ENCODE data around the gene TRIM38.
"Not testable (repeated sequence)": the region's sequence is repeated elsewhere in the genome, so short reads cannot be mapped to it uniquely, and the experiment has no call there.

Gene TRIM38

DNA sequence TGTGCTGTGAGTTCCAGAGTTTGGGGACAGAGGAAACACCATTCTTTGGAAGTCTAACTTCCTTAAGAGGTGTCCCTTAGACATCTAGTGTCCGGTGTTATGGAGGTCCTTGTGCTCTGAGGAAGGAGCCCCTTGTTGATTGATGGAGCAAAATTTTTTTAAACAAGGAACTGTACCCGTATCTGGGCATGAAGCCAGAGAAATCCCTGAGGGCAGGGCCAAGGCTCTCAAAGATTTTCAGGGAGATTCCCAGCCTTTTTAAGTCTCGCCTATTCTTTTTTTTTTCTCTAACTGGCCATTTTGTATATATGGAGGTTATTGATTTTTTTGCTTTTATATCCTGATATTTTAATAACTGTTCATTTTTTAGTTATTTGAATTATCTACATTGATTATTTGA lies 45.9 kb downstream of the TRIM38 start:
- no peak for DNase-seq

GRCh38 chr6:26009817-26010216 lies 47.2 kb downstream of the TRIM38 start:
- no peak for DNase-seq

DNA sequence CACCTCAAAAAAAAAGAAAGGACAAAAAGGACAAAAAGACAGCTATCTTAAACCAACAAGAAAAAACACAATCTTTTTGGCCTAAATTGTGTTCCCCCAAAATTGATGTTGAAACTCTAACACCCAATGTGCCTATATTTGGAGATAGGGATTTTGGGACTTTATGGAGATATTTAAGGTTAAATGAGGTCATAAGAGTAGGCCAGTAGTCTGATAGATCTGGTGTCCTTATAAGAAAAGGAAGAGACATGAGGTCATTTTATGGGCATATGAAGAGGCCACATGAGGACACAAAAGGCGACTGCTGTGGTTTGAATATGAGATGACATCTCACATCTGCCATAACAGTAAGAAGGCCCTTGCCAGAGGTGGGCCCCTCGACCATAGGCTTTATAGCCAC lies 49.5 kb downstream of the TRIM38 start:
- no peak for DNase-seq

- DNase-seq: not testable (repeated sequence)
Measured at GRCh38 chr6:26014386-26014785, 51.8 kb downstream of the TRIM38 start.

- no peak for DNase-seq
Measured at GRCh38 chr6:26016245-26016962, 53.8 kb downstream of the TRIM38 start.

DNA sequence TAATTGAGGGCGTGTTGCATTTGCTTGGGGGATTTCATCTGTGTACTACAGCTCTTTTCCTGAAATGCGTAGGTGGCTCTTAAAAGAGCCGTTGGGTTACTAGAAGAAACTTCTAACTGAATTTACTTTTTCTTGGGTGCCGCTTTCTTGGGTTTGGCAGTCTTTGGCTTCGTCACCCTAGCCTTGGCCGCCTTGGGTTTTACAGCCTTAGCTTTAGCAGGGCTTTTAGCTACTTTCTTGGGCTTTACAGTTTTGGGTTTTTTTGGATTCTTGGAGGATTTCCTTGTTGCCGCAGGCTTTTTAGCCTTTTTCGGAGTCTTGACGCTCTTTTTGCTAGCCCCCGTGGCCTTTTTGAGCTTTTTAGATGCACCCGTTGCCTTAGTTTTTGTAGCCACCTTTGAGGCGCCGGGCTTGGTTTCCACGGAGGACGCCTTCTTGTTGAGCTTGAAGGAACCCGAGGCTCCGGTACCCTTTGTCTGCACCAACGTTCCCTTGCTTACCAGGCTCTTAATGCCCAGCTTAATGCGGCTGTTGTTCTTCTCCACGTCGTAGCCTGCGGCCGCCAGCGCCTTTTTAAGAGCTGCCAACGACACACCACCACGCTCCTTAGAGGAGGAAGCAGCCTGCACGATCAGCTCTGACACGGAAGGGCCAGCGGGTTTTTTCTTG lies 54.5 kb downstream of the TRIM38 start:
- DNase-seq: no peak

GRCh38 chr6:26017632-26017966 lies 55.0 kb downstream of the TRIM38 start:
- DNase-seq: no peak

GRCh38 chr6:26019261-26019830 lies 56.7 kb downstream of the TRIM38 start:
- no peak for DNase-seq

- DNase-seq: no peak
Measured at GRCh38 chr6:26019967-26020328, 57.3 kb downstream of the TRIM38 start.

- DNase-seq: no peak
Measured at GRCh38 chr6:26020329-26021000, 57.9 kb downstream of the TRIM38 start.

DNA sequence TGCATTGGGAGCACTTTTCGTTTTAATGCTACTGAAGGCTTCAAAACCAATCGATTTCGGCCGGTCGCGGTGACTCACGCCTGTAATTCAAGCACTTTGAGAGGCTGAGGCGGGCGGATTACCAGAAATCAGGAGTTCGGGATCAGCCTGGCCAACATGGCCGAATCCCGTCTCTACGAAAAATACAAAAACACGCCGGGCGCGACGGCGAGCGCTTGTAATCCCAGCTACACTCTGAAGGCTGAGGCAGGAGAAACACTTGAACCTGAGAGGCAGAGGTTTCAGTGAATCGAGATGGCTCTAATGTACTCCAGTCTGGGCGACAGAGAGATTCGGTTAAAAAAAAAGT lies 58.4 kb downstream of the TRIM38 start:
- DNase-seq: no peak

GRCh38 chr6:26021350-26022131 lies 58.9 kb downstream of the TRIM38 start:
- peak; percentile 92 for DNase-seq

GRCh38 chr6:26022132-26022472 lies 59.5 kb downstream of the TRIM38 start:
- DNase-seq: no peak

DNA sequence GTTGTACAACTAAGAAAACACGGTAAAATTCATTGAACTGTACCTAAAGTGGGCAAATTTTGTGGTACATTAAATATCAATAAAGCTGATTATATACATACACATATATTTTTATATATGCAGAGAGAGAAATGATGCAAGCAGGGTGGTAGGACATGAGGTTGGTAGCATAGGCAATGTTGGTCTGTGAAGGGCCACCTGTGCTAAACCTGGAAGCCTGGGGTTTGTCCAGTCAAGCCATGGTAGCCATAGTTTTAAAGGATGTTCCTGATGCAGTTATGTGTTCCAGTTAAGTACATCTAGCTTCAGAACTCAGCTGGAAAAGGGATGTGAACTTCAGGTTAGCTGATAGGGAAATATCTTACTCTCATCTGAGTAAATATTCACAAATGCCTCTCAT lies 60.1 kb downstream of the TRIM38 start:
- no peak for DNase-seq

- no peak for DNase-seq
Measured at GRCh38 chr6:26024651-26025046, 62.0 kb downstream of the TRIM38 start.

DNA sequence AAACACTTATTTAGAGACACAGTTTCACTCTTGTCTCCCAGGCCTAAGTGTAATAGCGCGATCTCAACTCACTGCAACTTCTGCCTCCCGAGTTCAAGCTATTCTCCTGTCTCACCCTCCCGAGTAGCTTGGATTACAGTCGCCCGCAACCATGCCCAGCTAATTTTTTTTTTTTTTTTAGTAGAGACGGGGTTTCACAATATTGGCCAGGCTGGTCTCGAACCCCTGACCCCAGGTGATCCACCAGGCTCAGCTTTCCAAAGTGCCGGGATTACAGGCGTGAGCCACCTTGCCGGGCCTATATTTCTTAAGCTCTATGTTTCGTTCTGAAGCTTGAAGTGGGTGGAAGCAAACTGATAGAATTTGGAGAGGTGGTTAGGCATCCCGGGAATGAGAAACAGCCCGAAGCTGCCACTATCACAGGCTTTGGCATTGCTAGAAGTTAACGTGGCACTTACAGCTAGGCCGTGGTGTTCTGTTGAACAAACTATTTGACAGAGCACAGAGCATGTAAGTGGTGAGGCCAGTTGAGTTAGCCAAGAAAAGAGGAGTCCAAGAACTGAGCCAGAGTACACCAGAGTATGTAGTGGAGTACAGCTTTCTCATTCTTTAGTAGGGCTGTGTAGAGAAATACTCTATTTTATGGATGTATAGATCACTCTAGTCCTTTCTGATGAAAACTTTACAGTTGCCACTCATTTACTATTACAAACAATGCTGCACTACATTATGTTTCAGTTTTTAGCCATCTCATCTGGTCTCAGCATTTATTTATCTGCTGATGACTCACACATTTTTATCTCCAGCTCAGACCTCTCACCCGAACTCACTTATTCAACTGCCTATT lies 62.7 kb downstream of the TRIM38 start:
- no peak for DNase-seq

- DNase-seq: peak; percentile 91
Measured at GRCh38 chr6:26025894-26026832, 63.6 kb downstream of the TRIM38 start.

DNA sequence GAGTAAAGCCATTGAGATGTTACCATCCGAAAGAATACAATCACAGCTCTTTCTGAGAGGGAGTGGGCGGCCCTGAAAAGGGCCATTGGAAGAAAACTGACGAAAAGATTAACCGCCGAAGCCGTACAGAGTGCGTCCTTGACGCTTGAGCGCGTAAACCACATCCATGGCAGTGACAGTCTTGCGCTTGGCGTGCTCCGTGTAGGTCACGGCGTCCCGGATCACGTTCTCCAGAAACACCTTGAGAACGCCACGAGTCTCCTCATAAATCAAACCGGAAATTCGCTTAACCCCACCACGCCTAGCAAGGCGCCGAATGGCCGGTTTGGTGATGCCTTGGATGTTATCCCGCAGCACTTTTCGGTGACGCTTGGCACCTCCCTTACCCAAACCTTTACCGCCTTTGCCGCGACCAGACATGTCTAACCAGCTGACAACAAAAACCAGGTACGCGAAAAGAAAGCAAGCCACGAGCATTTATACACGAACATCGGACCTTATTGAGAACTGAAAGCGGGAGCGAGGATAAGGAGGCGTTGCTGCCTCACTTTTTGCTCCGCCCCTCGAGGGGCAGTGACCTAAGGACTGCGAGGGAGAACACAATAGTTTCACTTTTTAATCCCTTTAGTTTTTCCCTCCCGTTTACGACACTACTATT lies 64.4 kb downstream of the TRIM38 start:
- peak; percentile 90 for DNase-seq

DNA sequence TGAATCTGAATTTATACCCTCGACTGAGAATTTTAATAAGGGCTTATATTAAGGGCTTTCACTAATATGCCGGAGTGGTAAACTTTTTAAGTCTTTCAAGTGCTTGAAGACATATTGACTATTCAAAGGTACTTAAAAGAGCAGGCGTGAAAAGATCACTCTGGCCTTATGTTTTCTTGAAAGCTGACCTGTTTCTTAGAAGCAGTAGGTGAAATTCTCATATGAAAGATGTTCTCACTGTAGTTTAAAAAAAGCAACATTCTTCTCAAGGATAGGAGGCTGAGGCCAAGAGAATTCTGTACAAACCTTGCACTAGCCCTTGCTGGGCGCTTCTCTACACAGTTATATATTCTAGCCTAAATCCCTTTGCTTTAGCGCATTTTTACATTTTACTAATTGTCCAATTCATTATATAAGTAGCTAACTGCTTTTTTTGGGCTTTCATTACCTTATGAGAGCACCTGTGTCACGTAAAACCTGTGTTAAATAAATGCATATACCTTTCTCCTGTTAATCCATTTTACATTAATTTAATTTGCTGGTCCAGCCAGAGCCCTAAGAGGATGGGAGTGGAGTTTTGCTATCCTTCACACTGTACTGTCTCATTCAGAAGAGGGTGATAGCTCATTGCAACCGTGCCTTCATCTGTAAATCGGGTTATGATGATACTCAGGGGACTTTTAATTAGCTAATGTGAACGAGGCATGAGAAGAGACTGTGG lies 65.0 kb downstream of the TRIM38 start:
- no peak for DNase-seq

DNA sequence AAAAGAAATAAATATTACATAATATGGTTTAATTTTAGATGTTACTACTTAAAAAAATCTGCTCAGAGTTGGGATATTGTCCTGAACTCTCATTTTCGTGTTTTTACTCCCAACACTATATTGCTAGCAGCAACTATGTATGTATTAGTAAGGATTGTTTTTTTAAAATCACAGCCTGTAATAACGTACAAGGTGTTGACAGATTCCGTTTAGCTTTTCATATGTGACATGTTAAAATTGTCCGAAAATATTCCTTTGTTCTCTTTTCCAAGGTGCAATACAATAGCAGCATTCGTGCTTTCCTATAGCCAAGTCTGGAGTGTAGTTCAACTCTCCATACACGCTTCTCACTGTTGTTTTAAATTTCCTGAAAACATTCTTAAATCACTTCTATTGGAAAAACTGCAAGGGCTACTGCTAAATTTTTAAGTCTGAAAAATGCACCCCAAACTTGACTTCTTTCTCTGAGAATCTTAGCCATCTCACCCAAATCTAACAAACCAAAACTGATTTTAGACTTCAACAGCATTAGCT lies 65.7 kb downstream of the TRIM38 start:
- no peak for DNase-seq

Data from SHP77 treated with DMSO at 0.1 percent for 48 hours (cell line).